ENCODE results near the gene SETD2. TPM values are rescaled to one million over a fixed set of nuclear protein-coding genes. Genes with fewer than 3 reads are reported as not detected.
"Not testable (repeated sequence)": the region's sequence is repeated elsewhere in the genome, so short reads cannot be mapped to it uniquely, and the experiment has no call there.

SETD2 gene
- total RNA-seq, 6 experiments from 2014 or later, result 20.3 to 27.0 (median 21.9) TPM

GRCh38 chr3:47186285-47186684 is 22.4 kb upstream of the SETD2 start:
- no peaks in the 10 kb centered on the region for H3K27me3 ChIP-seq
- no peak overlapping the region for H3K27ac ChIP-seq
- no peak for ATAC-seq
- H3K4me3 ChIP-seq, result no peak overlapping the region
- H3K36me3 ChIP-seq, result no peaks in the 10 kb centered on the region
- WGBS (ENCODE audit: insufficient coverage, low coverage, low lambda C conversion rate, missing lambda C conversion rate), result 88% methylated on average over 2 of the region's 2 CpGs
- H3K4me1 ChIP-seq, result no peaks in the 10 kb centered on the region
- no peak for TF ChIP-seq CTCF (IDR thresholded peaks at IDR 0.05)
- TF ChIP-seq POLR2A (IDR thresholded peaks at IDR 0.05), result no peak
- DNase-seq, result no peak
- intact Hi-C loops (cut with DNase I), result no loop called here
- H3K9me3 ChIP-seq, result no peaks in the 10 kb centered on the region

GRCh38 chr3:47181685-47182084 is 17.8 kb upstream of the SETD2 start:
- H3K27me3 ChIP-seq; H3K9me3 ChIP-seq; intact Hi-C loops (cut with DNase I); H3K36me3 ChIP-seq; H3K4me1 ChIP-seq; ATAC-seq; H3K27ac ChIP-seq; H3K4me3 ChIP-seq; DNase-seq: not testable (repeated sequence)
- WGBS (ENCODE audit: insufficient coverage, low coverage, low lambda C conversion rate, missing lambda C conversion rate), result 98% methylated on average over 4 of the region's 4 CpGs

GRCh38 chr3:47180011-47180410 is 16.1 kb upstream of the SETD2 start:
- H3K36me3 ChIP-seq; H3K27me3 ChIP-seq; H3K27ac ChIP-seq; H3K9me3 ChIP-seq; intact Hi-C loops (cut with DNase I); H3K4me1 ChIP-seq; H3K4me3 ChIP-seq: not testable (repeated sequence)
- DNase-seq (peak in 2 of 3 donors; percentile 40 to 54), ATAC-seq (peak in 3 of 4 donors; percentile 13 to 75 (median 55))
- WGBS (ENCODE audit: insufficient coverage, low coverage, low lambda C conversion rate, missing lambda C conversion rate), result 75% methylated on average over 12 of the region's 12 CpGs

- H3K27ac ChIP-seq, result no peak overlapping the region
- H3K4me1 ChIP-seq, result no peaks in the 10 kb centered on the region
- DNase-seq (no peak), ATAC-seq (no peak)
- no peaks in the 10 kb centered on the region for H3K9me3 ChIP-seq
- no peaks in the 10 kb centered on the region for H3K27me3 ChIP-seq
- intact Hi-C loops (cut with DNase I), result no loop called here
- no peak for TF ChIP-seq CTCF (IDR thresholded peaks at IDR 0.05)
- TF ChIP-seq POLR2A (IDR thresholded peaks at IDR 0.05), result no peak
- H3K36me3 ChIP-seq, result no peaks in the 10 kb centered on the region
- WGBS (ENCODE audit: insufficient coverage, low coverage, low lambda C conversion rate, missing lambda C conversion rate), result 93% methylated on average over 4 of the region's 5 CpGs
- H3K4me3 ChIP-seq, result no peak overlapping the region
Measured at GRCh38 chr3:47176582-47176981, 12.7 kb upstream of the SETD2 start.

GRCh38 chr3:47163169-47164006 is 525 bp downstream of the SETD2 start:
- intact Hi-C loops (cut with DNase I), result no loop called here
- Histone ChIP-seq H3K4me1 (peaks cover 0 to 44% (median 10%) of the 10 kb centered on the region in 4 donors), H3K4me3 (peak overlapping the region; percentile 81 to 97 (median 95)), H3K9me3 (no peaks in the 10 kb centered on the region), H3K27ac (peak overlapping the region; percentile 87 to 95 (median 93)), H3K36me3 (no peaks in the 10 kb centered on the region), H3K27me3 (no peaks in the 10 kb centered on the region)
- TF ChIP-seq CTCF (IDR thresholded peaks at IDR 0.05) (no peak), POLR2A (IDR thresholded peaks at IDR 0.05) (peak; percentile 16)
- ATAC-seq (peak; percentile 26 to 59 (median 38)), DNase-seq (peak; percentile 62 to 71 (median 64))
- WGBS (ENCODE audit: insufficient coverage, low coverage, low lambda C conversion rate, missing lambda C conversion rate), result 0% methylated on average over 10 of the region's 106 CpGs

All from right lobe of liver (tissue), 6 donors.